Lower leg skin (tissue), 3 donors: Measurements from ENCODE around the gene ADAM17.

Experiments
- POLR2A ChIP-seq, 2 donors: fragments of 450-650 bp; IDR thresholded peaks; one replicate each; pipeline ENCODE4 v1.6.1; 2016 to 2017; ENCODE audit warnings: antibody characterized with exemption in 2 of 2, mild to moderate bottlenecking in 1 of 2, moderate library complexity in 1 of 2
- TF ChIP-seq, protein P1 (sequence below), 3 donors: fragments of 450-650 bp; IDR thresholded peaks; one replicate each; pipeline ENCODE4 v1.5.1; 2016; ENCODE audit warnings: antibody characterized with exemption in 3 of 3, mild to moderate bottlenecking in 3 of 3, moderate library complexity in 2 of 3

DNA sequence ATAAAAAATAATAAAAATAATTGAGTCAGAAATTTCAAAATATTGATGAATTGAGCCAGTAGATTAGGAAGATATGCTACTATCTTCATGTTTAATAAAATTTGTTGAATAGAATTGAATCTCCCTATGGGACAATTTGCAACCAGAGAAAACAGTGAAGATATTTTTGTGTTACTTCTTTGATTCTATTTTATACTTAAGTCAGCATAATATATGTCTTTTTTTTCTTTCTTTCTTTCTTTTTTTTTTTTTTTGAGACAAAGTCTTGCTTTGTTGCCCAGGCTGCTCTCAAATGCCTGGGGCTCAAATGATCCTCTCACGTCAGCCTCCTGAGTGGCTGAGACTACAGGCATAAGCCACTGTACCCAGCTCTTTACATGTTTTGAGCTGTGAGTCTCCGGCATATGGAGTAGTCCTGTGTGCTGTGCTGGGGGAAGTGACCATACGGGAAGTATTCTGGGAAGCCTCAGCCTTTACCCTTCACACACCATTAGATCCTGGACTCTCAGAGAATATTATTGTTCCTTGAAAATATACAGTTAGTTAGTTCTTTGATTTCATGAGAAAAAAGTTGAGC is 95.1 kb downstream of the ADAM17 start:
- TF ChIP-seq, protein P1, sequence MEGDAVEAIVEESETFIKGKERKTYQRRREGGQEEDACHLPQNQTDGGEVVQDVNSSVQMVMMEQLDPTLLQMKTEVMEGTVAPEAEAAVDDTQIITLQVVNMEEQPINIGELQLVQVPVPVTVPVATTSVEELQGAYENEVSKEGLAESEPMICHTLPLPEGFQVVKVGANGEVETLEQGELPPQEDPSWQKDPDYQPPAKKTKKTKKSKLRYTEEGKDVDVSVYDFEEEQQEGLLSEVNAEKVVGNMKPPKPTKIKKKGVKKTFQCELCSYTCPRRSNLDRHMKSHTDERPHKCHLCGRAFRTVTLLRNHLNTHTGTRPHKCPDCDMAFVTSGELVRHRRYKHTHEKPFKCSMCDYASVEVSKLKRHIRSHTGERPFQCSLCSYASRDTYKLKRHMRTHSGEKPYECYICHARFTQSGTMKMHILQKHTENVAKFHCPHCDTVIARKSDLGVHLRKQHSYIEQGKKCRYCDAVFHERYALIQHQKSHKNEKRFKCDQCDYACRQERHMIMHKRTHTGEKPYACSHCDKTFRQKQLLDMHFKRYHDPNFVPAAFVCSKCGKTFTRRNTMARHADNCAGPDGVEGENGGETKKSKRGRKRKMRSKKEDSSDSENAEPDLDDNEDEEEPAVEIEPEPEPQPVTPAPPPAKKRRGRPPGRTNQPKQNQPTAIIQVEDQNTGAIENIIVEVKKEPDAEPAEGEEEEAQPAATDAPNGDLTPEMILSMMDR (IDR thresholded peaks at IDR 0.05) = no peak
- TF ChIP-seq POLR2A (IDR thresholded peaks at IDR 0.05) = no peak
